GM04504 (cell line): ENCODE measurements around the gene HIGD2A.

Experiments used
- DNase-seq: peaks from one replicate; pipeline ENCODE4 v3.0.0-alpha.2; 2012; ENCODE audit warnings: low read depth

The HIGD2A gene

GRCh38 chr5:176369934-176370711 lies 18.4 kb upstream of the HIGD2A start:
- no peak for DNase-seq

- DNase-seq: no peak
Measured at GRCh38 chr5:176371621-176372539, 16.7 kb upstream of the HIGD2A start.

DNA sequence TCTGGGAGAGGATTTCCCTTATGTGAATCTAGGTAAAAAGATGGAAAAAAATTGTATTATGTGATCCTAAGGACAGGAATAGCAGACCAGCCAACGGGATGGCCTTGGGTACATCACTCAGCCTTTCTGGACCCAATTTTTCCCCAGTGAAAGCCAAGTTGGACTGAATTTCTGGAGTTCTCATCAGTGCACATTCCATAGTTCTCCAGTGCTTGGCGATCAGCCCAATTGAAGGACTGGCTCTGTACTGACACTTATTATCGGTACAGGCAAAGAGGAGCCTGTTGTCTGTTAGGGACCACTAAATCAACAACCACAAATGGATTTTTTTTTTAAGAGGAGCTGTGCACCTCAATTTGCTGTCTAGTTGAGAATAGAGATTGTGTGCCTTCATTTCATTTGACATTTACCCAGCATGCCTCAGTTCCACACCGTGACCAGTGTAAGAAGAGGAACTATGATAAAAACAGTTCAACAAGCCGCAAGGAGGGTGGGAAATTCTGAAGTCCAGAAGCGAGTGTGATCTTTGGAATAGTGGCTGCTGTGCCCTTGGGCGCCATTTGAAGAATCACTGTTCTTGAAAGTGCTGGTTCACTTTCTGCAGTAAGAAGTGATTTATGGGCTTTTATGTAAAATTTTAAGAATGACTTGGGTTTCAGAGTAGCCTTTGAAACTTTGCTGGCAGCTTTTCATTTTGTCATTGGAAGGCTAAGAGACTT lies 15.3 kb upstream of the HIGD2A start:
- DNase-seq: no peak

- DNase-seq: no peak
Measured at GRCh38 chr5:176379881-176380280, 8.7 kb upstream of the HIGD2A start.

- DNase-seq: no peak
Measured at GRCh38 chr5:176381423-176381822, 7.1 kb upstream of the HIGD2A start.

- DNase-seq: no peak
Measured at GRCh38 chr5:176381979-176382378, 6.6 kb upstream of the HIGD2A start.

GRCh38 chr5:176382721-176383120 lies 5.8 kb upstream of the HIGD2A start:
- DNase-seq: no peak

GRCh38 chr5:176383248-176383905 lies 5.2 kb upstream of the HIGD2A start:
- DNase-seq: no peak

DNA sequence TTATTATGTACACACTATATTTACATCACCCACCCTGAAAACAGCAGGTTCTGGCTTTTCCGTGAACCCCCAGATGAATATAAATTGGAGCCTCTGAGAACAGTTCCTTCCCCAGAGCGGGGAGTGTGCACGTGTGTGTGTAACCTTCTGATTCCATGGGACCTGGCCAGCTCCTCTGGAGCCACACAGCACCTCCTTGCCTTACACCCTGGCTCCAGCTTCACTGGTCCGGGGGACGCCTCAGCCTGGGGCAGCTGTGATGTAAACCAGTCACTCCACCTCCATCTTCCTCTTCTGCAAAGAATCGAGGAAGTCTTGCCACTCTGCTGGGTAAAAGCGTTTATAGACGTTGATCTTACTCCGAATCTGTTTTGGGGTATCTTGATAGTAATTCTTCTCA lies 4.6 kb upstream of the HIGD2A start:
- DNase-seq: no peak

DNA sequence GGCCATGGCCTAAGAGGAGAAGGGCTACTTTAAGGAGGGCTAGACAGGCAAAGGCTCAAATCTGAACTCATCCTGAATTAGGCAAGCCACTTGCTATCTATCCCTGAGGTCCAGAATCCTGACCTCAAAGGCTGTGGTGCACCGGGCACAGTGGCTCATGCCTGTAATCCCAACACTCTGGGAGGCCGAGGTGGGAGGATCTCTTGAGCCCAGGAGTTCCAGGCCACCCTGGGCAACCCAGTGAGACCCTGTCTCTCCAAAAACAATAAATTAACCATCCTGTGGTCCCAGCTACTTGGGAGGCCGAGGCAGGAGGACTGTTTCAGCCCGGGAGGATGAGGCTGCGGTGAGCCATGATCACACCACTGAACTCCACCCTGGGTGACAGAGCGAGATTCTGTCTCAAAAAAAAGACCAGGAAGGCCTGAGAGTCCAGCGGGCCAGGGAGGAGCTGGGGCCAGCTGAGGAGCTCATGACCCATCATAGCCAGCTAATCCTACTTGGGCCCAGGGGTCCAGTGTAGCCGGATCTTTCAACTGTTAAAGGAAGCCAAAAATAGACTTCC lies 4.1 kb upstream of the HIGD2A start:
- no peak for DNase-seq

DNA sequence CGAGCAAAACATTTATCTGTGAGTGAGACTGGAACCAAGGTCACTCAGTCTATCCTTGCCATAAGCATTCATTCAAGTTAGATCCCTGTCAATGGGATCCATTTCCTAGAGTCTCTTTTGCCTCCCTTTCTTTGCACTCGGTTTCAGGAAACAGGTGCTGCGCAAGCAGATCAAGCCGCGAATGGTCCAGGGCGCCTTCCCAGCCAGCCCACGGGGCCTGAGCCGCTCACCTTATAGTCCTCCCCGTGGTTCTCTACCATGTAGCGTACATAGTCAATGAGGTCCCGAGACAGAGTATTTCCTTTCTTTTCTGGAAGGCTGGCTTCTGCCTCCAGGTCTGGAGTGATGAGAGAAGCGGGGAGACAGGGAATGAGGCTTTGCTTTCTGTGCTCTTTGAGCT lies 3.6 kb upstream of the HIGD2A start:
- no peak for DNase-seq

GRCh38 chr5:176386491-176386890 lies 2.1 kb upstream of the HIGD2A start:
- DNase-seq: no peak

GRCh38 chr5:176387384-176387925 lies 1.1 kb upstream of the HIGD2A start:
- DNase-seq: no peak

DNA sequence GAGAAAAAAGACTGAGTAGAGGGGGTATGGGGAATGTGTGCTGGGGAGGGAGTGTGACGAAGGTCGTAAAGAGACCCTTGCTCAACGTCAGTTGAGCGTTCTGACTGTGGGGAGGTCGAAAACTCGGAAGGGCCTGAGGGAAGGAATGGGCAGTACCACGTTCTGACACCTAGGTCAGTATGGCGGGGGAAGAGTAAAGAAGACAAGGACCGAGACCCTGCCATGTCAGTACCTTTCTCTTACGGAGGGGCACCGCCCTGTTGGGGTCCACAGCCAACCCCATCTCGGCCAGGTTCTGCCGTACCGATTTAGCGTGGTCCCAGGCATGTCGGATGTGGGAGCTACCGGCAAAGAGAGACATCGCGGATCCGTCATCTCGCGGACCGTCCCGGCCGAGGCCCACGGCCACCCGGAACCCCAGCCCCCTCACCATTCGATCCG lies 528 bp upstream of the HIGD2A start:
- no peak for DNase-seq

DNA sequence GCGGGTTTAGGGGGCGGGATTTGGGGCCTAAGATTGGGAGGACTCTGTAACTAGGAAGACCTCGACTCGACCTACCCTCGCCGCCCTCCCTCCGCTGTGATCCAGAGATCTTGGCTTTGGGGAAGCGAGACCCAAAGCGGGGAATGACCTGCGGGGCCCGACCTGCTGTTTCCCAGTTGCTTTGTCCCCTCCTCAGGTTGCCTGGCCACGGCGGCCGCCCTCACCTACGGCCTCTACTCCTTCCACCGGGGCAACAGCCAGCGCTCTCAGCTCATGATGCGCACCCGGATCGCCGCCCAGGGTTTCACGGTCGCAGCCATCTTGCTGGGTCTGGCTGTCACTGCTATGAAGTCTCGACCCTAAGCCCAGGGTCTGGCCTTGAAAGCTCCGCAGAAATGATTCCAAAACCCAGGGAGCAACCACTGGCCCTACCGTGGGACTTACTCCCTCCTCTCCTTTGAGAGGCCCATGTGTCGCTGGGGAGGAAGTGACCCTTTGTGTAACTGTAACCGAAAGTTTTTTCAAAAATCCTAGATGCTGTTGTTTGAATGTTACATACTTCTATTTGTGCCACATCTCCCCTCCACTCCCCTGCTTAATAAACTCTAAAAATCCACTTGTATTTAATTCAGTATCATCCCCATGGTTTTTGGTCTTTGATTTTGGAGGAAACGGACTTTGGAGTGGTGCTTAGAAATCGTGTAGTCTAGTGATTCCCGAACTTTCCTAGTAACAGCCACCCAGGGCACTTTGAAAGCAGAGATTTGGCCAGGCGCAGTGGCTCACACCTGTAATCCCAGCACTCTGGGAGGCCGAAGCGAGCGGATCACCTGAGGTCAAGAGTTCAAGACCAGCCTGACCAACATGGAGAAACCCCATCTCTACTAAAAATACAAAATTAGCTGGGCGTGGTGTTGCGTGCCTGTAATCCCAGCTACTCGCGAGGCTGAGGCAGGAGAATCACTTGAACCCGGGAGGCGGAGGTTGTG lies 878 bp downstream of the HIGD2A start:
- DNase-seq: no peak

DNA sequence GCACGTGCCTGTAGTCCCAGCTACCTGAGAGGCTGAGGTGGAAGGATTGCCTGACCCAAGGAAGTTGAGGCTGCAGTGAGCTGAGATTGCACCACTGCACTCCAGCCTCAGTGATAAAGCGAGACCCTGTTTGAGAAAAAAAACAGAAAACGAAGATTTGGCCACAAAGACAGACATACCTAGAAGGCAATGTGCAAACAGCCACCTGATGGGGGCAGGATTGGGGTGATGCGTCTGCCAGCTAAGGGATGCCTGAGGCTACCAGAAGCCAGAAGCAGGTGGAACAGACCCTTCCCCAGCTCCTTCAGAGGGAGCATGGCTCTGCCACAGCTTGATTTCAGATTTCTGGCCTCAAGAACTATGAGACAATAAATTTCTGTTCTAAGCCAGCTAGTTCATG lies 2.9 kb downstream of the HIGD2A start:
- no peak for DNase-seq

DNA sequence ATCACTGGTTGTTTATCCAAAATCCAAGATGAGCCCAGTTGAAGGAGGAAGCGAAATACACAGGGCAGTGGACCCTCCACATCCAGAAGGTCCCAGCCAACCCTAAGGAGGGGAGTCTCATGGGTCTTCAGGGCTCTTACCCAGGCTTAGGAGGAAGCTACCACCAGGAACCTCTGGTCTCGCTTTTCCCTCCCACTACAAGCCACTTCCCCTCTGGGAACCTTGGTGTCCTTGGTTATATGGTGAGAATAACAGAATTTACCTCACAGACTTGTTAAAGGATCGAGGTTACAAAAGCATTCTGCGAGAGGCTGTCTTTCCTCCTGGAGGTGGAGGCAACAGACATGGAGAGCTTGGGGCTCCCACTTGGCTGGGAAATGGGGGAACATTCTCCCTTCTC lies 3.4 kb downstream of the HIGD2A start:
- no peak for DNase-seq

GRCh38 chr5:176392526-176392925 lies 4.0 kb downstream of the HIGD2A start:
- no peak for DNase-seq

GRCh38 chr5:176394096-176394495 lies 5.5 kb downstream of the HIGD2A start:
- no peak for DNase-seq
